HepG2 (cell line): ENCODE measurements around the gene SDR39U1. TPM values are rescaled to one million over a fixed set of nuclear protein-coding genes. Genes with fewer than 3 reads are reported as not detected.

Source experiments
- ERF ChIP-seq: IDR thresholded peaks from 2 replicates; pipeline ENCODE4 v1.6.1; 2018; ENCODE audit warnings: missing biosample characterization, missing genetic modification reagents
- HOXA5 ChIP-seq: sonication (generic); formaldehyde crosslinking; IDR thresholded peaks from 2 replicates; pipeline ENCODE4 v1.4.0; 2020; ENCODE audit warnings: missing genetic modification reagents
- HOXD1 ChIP-seq: sonication (generic); formaldehyde crosslinking; IDR thresholded peaks from 2 replicates; pipeline ENCODE4 v1.5.0; 2020; ENCODE audit warnings: missing genetic modification reagents
- KDM6A ChIP-seq: IDR thresholded peaks from 2 replicates; pipeline ENCODE4 v1.6.1; 2016; ENCODE audit warnings: low read depth
- NCOA1 ChIP-seq: sonication (generic); formaldehyde crosslinking; IDR thresholded peaks from 2 replicates; pipeline ENCODE4 v1.9.0; 2021; ENCODE audit warnings: missing genetic modification reagents
- PAF1 ChIP-seq: IDR thresholded peaks from 2 replicates; pipeline ENCODE4 v1.6.1; 2016; ENCODE audit warnings: missing genetic modification reagents, missing compliant biosample characterization
- POGZ ChIP-seq: sonication (generic); formaldehyde crosslinking; IDR thresholded peaks from 2 replicates; pipeline ENCODE4 v1.4.0; 2020; ENCODE audit warnings: mild to moderate bottlenecking, missing genetic modification reagents
- POLR2A ChIP-seq, 2 experiments: IDR thresholded peaks; 2 replicates each; pipeline ENCODE4 v1.6.1; 2011; ENCODE audit warnings: low read depth in 2 of 2, low read length in 2 of 2, mild to moderate bottlenecking in 1 of 2, moderate library complexity in 1 of 2; ENCODE audit not compliant: insufficient read depth in 1 of 2
- RFXANK ChIP-seq: IDR thresholded peaks from 2 replicates; pipeline ENCODE4 v1.6.1; 2016
- SIX4 ChIP-seq: sonication (generic); formaldehyde crosslinking; IDR thresholded peaks from 2 replicates; pipeline ENCODE4 v1.4.0; 2020; ENCODE audit warnings: missing genetic modification reagents
- SRF ChIP-seq: IDR thresholded peaks from 2 replicates; pipeline ENCODE4 v1.6.1; 2011; ENCODE audit warnings: mild to moderate bottlenecking, low read depth, low read length, moderate library complexity
- ZBTB33 ChIP-seq: sonication (generic); formaldehyde crosslinking; IDR thresholded peaks from 2 replicates; pipeline ENCODE4 v1.4.0; 2020; ENCODE audit warnings: missing genetic modification reagents
- ZBTB44 ChIP-seq: sonication (generic); formaldehyde crosslinking; IDR thresholded peaks from 2 replicates; pipeline ENCODE4 v1.4.0; 2020; ENCODE audit warnings: missing genetic modification reagents
- ZNF225 ChIP-seq: sonication (generic); formaldehyde crosslinking; IDR thresholded peaks from 2 replicates; pipeline ENCODE4 v1.4.0; 2020; ENCODE audit warnings: mild to moderate bottlenecking, missing genetic modification reagents
- ZNF589 ChIP-seq: sonication (generic); formaldehyde crosslinking; conservative IDR thresholded peaks from 2 replicates; pipeline ENCODE4 v1.8.0; 2022; ENCODE audit warnings: mild to moderate bottlenecking, moderate library complexity, missing genetic modification reagents
- ZNF597 ChIP-seq: sonication (generic); formaldehyde crosslinking; IDR thresholded peaks from 2 replicates; pipeline ENCODE4 v1.5.0; 2020; ENCODE audit warnings: missing genetic modification reagents
- ZNF766 ChIP-seq: sonication (generic); formaldehyde crosslinking; IDR thresholded peaks from 2 replicates; pipeline ENCODE4 v1.5.0; 2020; ENCODE audit warnings: missing genetic modification reagents, borderline replicate concordance
- ZNF777 ChIP-seq: sonication (generic); formaldehyde crosslinking; IDR thresholded peaks from 2 replicates; pipeline ENCODE4 v1.4.0; 2020; ENCODE audit warnings: missing genetic modification reagents
- polyA plus RNA-seq, 8 experiments: library from polyadenylated mRNA; depleted of rRNA in 3 of 8; stranded (reverse) in 7 of 8; unstranded in 1 of 8; fragments of >200 nt; fragmentation: Illumina TruSeq in 4 of 8; extraction: Trizol in 4 of 8; gene quantifications; 2 replicates each; pipeline versions ENCODE4 v1.2.1 to v1.2.3, GENCODE V29; 2011 to 2016; ENCODE audit warnings: low read depth in 4 of 8, missing spikeins in 1 of 8, mixed read lengths in 1 of 8; ENCODE audit not compliant: insufficient read depth in 1 of 8
- total RNA-seq, 5 experiments: library from RNA; depleted of rRNA; stranded (reverse); fragments of >200 nt; fragmentation: Illumina TruSeq; extraction: Trizol; gene quantifications; 2 replicates each; pipeline ENCODE4 v1.2.3, GENCODE V29; 2016; ENCODE audit warnings: low read depth in 1 of 5
- TF ChIP-seq, protein P1 (sequence below): sonication (generic); formaldehyde crosslinking; IDR thresholded peaks from 2 replicates; pipeline ENCODE4 v1.9.0; 2021; ENCODE audit warnings: missing genetic modification reagents, borderline replicate concordance
- TF ChIP-seq, protein P2 (sequence below): sonication (generic); formaldehyde crosslinking; IDR thresholded peaks from 2 replicates; pipeline ENCODE4 v1.5.0; 2020; ENCODE audit warnings: mild to moderate bottlenecking, missing genetic modification reagents, borderline replicate concordance

SDR39U1 gene
- total and polyA plus RNA-seq, 2 of the 13 experiments (the other 11 are each of a cell fraction or from before 2014, with no cell fraction given), result 34.4 to 129 TPM

DNA sequence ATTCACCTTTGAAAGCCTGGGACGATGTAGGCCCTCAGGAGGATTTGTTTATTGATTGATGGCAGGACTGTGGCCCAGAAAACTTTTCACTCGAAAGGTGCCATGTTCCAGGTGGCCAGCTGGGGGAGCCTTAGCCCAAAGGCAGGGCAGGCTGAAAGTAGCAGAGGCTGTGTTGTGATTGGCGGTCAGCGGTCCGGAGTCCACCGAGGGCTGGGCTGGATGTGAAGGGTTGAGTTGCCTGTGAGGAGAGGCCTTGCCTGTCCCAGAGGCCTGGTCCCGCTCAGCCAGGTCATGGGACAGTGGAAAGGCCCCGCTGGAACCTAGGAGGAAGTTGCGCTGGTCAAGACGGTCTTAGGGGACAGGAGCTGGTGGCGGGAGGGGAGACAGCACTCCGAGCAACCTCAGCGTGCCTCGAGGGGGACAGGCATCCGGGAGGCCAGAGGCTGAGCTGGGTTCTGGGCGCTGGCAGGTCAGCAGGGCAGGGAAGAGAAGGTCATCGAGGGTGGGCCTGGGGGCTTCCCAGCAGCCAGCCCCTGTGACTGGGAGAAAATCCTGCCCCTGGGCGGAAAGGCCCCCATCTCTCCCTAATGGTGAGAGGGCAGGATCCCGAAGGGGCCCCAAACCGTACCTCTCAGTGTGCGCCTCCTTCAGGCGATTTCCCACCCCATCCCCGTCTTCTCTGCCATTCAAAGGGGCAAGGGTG lies 39.2 kb upstream of the SDR39U1 start (continued):
- TF ChIP-seq SRF, result no peak
- peak; percentile 42 to 71; a peak in 2 of 4 replicates for TF ChIP-seq POLR2A (IDR thresholded peaks at IDR 0.05; ENCODE audit: insufficient read depth in 1 of 2, low read depth in 2 of 2, low read length in 2 of 2)
- TF ChIP-seq KDM6A (CRISPR knock-in tag), result no peak
- peak; percentile 97 for TF ChIP-seq ZNF225 (CRISPR knock-in tag)
- TF ChIP-seq ZBTB33, result peak; percentile 77
- TF ChIP-seq, protein P1, sequence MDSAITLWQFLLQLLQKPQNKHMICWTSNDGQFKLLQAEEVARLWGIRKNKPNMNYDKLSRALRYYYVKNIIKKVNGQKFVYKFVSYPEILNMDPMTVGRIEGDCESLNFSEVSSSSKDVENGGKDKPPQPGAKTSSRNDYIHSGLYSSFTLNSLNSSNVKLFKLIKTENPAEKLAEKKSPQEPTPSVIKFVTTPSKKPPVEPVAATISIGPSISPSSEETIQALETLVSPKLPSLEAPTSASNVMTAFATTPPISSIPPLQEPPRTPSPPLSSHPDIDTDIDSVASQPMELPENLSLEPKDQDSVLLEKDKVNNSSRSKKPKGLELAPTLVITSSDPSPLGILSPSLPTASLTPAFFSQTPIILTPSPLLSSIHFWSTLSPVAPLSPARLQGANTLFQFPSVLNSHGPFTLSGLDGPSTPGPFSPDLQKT (CRISPR knock-in tag), result no peak
- TF ChIP-seq NCOA1 (CRISPR knock-in tag), result peak; percentile 95
- 0 out of 2 replicates have a peak, but pooled peaks have one; percentile 76 for TF ChIP-seq RFXANK (CRISPR knock-in tag)
- TF ChIP-seq, protein P2, sequence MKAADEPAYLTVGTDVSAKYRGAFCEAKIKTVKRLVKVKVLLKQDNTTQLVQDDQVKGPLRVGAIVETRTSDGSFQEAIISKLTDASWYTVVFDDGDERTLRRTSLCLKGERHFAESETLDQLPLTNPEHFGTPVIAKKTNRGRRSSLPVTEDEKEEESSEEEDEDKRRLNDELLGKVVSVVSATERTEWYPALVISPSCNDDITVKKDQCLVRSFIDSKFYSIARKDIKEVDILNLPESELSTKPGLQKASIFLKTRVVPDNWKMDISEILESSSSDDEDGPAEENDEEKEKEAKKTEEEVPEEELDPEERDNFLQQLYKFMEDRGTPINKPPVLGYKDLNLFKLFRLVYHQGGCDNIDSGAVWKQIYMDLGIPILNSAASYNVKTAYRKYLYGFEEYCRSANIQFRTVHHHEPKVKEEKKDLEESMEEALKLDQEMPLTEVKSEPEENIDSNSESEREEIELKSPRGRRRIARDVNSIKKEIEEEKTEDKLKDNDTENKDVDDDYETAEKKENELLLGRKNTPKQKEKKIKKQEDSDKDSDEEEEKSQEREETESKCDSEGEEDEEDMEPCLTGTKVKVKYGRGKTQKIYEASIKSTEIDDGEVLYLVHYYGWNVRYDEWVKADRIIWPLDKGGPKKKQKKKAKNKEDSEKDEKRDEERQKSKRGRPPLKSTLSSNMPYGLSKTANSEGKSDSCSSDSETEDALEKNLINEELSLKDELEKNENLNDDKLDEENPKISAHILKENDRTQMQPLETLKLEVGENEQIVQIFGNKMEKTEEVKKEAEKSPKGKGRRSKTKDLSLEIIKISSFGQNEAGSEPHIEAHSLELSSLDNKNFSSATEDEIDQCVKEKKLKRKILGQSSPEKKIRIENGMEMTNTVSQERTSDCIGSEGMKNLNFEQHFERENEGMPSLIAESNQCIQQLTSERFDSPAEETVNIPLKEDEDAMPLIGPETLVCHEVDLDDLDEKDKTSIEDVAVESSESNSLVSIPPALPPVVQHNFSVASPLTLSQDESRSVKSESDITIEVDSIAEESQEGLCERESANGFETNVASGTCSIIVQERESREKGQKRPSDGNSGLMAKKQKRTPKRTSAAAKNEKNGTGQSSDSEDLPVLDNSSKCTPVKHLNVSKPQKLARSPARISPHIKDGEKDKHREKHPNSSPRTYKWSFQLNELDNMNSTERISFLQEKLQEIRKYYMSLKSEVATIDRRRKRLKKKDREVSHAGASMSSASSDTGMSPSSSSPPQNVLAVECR (CRISPR knock-in tag), result peak; percentile 74
- no peak for TF ChIP-seq ZNF777 (CRISPR knock-in tag)
- TF ChIP-seq POGZ (CRISPR knock-in tag), result peak; percentile 99
- no peak for TF ChIP-seq SIX4 (CRISPR knock-in tag)
- TF ChIP-seq ZNF766, result peak; percentile 94; the same call in 1 of the 2 replicates
- TF ChIP-seq ERF (CRISPR knock-in tag), result peak; percentile 92
- TF ChIP-seq ZNF589 (CRISPR knock-in tag), result no peak
- peak; percentile 88; the same call in 1 of the 2 replicates for TF ChIP-seq ZBTB44 (CRISPR knock-in tag)
- peak; percentile 87 for TF ChIP-seq HOXD1 (CRISPR knock-in tag)
- no peak for TF ChIP-seq ZNF597 (CRISPR knock-in tag)
- TF ChIP-seq PAF1 (CRISPR knock-in tag), result no peak
- TF ChIP-seq HOXA5, result peak; percentile 97
